Measurements from ENCODE around the gene LARP1B.
A peak's percentile ranks its signal among the peaks of the same experiment; 100 is the strongest.
"Not testable (repeated sequence)": the region's sequence is repeated elsewhere in the genome, so short reads cannot be mapped to it uniquely, and the experiment has no call there.

The LARP1B gene

DNA sequence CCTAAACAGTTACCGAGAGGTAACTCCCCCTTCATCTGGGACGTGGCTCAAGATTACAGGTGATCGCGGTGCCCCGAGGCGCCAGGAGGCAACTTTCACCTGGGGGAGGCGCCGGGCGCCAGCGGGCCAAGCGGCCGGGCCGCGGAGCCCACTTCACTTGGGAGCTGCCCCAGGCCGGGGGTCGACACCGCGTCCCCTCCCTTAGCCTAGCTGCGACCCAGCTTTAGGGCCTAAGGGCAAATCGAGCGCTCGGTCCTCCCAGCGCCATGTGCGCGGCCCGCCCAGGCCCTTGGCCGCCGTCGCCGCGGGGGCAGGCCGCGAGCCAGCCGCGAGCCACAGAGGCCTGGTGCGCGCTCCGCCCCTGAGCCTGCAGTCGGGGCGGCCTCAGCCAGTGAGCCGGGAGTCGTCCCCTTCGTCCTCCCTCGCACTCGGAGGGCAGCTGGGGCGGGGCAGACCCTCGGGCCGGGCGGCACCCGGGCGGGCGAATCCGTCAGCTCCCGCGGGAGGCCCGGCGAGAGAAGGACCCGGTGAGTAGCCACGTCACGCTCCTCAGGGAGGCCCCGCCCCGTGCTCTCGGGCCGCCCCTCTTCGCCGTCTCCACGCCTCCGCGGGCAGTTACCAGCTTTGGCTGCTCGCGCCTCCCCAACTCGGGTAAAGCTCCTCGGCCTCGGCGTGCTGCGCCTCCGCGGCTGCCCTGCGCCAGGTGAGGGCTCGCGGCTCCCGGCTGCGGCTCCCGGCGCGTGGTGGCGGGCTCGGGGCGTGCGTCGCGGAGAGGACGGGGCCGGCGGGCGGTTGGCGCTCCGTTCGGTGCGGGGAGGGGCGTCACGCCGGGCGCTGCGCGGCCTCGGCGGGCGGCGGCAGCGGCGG lies at the start of gene LARP1B:
LARP1B (plus strand) TSS at position 614 of the 867 bp plus-strand sequence. CDS start 13,640 bp downstream, outside the sequence.
- TF ChIP-seq, protein P1, sequence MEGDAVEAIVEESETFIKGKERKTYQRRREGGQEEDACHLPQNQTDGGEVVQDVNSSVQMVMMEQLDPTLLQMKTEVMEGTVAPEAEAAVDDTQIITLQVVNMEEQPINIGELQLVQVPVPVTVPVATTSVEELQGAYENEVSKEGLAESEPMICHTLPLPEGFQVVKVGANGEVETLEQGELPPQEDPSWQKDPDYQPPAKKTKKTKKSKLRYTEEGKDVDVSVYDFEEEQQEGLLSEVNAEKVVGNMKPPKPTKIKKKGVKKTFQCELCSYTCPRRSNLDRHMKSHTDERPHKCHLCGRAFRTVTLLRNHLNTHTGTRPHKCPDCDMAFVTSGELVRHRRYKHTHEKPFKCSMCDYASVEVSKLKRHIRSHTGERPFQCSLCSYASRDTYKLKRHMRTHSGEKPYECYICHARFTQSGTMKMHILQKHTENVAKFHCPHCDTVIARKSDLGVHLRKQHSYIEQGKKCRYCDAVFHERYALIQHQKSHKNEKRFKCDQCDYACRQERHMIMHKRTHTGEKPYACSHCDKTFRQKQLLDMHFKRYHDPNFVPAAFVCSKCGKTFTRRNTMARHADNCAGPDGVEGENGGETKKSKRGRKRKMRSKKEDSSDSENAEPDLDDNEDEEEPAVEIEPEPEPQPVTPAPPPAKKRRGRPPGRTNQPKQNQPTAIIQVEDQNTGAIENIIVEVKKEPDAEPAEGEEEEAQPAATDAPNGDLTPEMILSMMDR (IDR thresholded peaks at IDR 0.05; ENCODE audit: low read depth, low read length) = no peak
- DNase-seq (ENCODE audit: low read depth, low spot score) = peak; percentile 98
- in situ Hi-C loops (cut with HindIII; ENCODE audit: low sequenced_read_pairs) = no loop called here
- H3K4me3 ChIP-seq (ENCODE audit: low read depth, low read length) = peak within 1 kb of the TSS; percentile 55

DNA sequence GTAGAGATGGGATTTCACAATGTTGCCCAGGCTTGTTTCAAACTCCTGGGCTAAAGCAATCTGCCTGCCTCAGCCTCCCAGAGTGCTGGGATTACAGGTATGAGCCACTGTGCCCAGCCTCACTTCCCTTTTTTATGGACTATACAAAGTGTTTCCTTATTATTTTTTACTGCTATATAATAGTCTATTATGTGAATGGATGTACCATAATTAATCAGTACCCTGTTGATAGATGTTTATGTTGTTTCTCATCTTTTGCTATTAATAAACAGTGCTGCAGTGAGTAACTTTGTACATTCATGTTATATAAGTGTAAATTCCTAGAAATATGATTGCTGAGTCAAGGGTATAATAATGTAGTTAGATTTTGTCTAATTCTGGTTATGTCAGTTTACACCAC lies 35.8 kb upstream of the LARP1B start:
- H3K4me3 ChIP-seq (ENCODE audit: low read depth, low read length) = no peak overlapping the region
- DNase-seq (ENCODE audit: low read depth, low spot score) = no peak
- TF ChIP-seq, protein P1 (IDR thresholded peaks at IDR 0.05; ENCODE audit: low read depth, low read length) = no peak
- in situ Hi-C loops (cut with HindIII; ENCODE audit: low sequenced_read_pairs) = no loop called here

DNA sequence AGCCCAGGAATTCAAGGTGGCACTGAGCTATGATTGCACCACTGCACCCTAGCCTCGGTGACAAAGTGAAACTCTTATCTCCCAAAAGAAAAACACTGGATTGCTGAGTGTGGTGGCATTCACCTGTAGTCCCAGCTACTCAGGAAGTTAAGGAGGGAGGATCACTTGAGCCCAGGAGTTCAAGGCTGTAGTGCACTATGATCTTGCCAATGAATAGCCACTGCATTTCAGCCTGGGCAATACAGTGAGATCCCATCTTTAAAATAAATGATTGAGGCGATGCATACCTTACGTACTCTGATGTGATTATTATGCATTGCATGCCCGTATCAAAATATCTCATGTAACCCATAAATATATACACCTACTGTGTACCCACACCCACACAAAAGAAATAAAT lies 31.2 kb upstream of the LARP1B start:
- in situ Hi-C loops (cut with HindIII; ENCODE audit: low sequenced_read_pairs) = no loop called here
- TF ChIP-seq, protein P1 (IDR thresholded peaks at IDR 0.05; ENCODE audit: low read depth, low read length) = no peak
- no peak for DNase-seq (ENCODE audit: low read depth, low spot score)
- H3K4me3 ChIP-seq (ENCODE audit: low read depth, low read length) = no peak overlapping the region

DNA sequence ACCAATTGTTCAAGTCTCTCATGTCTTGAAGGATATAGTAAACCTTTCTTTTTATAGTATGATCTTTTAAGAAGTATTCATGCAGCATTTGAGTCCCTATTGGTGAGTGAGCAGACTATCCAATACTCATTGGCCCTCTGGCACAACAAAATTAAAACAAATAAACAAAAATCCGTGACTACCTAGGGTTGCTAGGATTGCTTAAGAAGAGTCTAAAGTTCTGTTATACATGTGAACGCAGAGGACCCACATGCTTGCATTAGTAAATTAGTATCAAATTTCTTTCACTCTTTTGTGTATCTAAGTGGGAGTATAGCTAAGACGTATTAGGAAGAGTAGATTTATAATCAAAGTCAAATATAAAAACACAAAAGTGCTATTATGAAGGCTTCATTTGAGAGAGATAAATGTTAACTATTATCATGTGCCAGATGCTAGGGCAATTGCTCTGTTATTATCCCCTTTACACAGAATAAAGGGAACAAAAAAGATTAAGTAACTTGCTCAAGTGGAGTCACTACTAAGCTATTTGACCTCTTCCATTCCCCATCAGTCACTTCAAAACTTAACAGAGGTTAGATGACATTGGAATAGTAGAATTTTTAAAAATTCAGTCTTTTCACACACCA lies 29.2 kb upstream of the LARP1B start:
- in situ Hi-C loops (cut with HindIII; ENCODE audit: low sequenced_read_pairs) = no loop called here
- no peak overlapping the region for H3K4me3 ChIP-seq (ENCODE audit: low read depth, low read length)
- DNase-seq (ENCODE audit: low read depth, low spot score) = no peak
- TF ChIP-seq, protein P1 (IDR thresholded peaks at IDR 0.05; ENCODE audit: low read depth, low read length) = no peak

DNA sequence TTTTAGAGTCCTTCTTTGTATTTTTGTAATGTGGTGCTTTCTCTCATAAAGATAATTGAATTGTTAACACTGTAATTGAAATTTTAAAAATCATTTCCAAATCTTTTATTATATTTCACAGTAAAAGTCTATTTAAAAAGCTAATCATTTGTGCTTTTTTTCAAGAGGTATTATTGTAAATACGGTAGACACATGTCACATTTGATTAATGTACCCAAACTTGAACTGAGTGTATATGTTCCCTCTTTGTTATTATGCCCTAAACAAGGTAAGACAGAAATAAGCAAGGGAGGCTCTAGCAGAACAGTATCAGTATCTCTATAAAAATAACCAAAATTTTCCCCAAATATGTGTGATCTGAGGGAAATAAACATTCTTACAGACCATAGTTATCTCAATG lies 21.5 kb upstream of the LARP1B start:
- in situ Hi-C loops (cut with HindIII; ENCODE audit: low sequenced_read_pairs) = no loop called here

DNA sequence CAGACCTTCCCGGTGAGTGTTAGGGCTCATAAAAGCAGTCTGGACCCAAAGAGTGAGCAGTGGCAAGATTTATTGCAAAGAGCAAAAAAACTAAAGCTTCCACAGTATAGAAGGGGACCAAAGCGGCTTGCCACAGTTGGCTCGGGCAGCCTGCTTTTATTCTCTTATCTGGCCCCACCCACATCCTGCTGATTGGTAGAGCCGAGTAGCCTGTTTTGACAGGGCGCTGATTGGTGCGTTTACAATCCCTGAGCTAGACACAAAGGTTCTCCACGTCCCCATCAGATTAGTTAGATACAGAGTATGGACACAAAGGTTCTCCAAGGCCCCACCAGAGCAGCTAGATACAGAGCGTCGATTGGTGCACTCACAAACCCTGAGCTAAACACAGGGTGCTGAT lies 14.1 kb upstream of the LARP1B start:
- H3K4me3 ChIP-seq (ENCODE audit: low read depth, low read length); DNase-seq (ENCODE audit: low read depth, low spot score); in situ Hi-C loops (cut with HindIII; ENCODE audit: low sequenced_read_pairs): not testable (repeated sequence)

More for the DNA sequence above, 21.5 kb upstream of the LARP1B start:
- H3K4me3 ChIP-seq (ENCODE audit: low read depth, low read length) = no peak overlapping the region
- DNase-seq (ENCODE audit: low read depth, low spot score) = no peak
- TF ChIP-seq, protein P1 (IDR thresholded peaks at IDR 0.05; ENCODE audit: low read depth, low read length) = no peak

DNA sequence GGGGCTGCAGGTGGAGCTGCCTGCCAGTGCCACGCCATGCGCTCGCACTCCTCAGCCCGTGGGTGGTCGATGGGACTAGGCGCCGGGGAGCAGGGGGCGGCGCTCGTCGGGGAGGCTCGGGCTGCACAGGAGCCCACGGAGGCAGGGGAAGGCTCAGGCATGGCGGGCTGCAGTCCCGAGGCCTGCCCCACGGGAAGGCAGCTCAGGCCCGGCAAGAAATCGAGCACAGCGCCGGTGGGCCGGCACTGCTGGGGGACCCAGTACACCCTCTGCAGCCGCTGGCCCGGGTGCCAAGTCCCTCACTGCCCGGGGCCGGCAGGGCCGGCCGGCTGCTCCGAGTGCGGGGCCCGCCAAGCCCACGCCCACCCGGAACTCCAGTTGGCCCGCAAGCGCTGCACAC lies 13.6 kb upstream of the LARP1B start:
- DNase-seq (ENCODE audit: low read depth, low spot score); in situ Hi-C loops (cut with HindIII; ENCODE audit: low sequenced_read_pairs): not testable (repeated sequence)

DNA sequence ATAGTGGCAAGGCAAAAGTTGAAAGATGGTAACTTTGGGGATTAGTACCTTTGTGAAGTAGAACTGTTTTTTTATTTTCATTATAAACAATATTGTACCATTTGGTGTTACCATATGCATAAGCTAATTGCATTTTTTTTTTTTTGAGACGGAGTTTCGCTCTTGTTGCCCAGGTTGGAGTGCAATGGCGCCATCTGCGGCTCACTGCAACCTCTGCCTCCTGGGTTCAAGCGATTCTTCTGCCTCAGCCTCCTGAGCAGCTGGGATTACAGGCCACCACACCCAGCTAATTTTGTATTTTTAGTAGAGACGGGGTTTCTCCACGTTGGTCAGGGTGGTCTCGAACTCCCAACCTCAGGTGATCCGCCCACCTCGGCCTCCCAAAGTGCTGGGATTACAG lies 9.9 kb upstream of the LARP1B start:
- in situ Hi-C loops (cut with HindIII; ENCODE audit: low sequenced_read_pairs); DNase-seq (ENCODE audit: low read depth, low spot score); H3K4me3 ChIP-seq (ENCODE audit: low read depth, low read length): not testable (repeated sequence)

More for the DNA sequence above, 13.6 kb upstream of the LARP1B start:
- H3K4me3 ChIP-seq (ENCODE audit: low read depth, low read length) = not testable (repeated sequence)

DNA sequence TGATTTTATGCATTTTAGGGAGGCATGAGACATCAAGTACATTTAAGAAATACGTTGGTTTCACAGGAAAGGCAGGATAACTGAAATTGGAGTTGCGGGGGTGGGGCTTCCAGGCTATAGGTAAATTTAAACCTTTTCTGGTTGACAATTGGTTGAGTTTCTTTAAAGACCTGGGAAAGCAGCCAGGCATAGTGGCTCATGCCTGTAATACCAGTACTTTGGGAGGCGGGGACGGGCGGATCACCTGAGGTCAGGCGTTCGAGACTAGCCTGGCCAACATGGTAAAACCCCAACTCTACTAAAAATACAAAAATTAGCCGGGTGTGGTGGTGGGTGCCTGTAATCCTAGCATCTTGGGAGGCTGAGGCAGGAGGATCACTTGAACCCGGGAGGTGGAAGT lies 6.2 kb upstream of the LARP1B start:
- H3K4me3 ChIP-seq (ENCODE audit: low read depth, low read length); in situ Hi-C loops (cut with HindIII; ENCODE audit: low sequenced_read_pairs); DNase-seq (ENCODE audit: low read depth, low spot score): not testable (repeated sequence)

DNA sequence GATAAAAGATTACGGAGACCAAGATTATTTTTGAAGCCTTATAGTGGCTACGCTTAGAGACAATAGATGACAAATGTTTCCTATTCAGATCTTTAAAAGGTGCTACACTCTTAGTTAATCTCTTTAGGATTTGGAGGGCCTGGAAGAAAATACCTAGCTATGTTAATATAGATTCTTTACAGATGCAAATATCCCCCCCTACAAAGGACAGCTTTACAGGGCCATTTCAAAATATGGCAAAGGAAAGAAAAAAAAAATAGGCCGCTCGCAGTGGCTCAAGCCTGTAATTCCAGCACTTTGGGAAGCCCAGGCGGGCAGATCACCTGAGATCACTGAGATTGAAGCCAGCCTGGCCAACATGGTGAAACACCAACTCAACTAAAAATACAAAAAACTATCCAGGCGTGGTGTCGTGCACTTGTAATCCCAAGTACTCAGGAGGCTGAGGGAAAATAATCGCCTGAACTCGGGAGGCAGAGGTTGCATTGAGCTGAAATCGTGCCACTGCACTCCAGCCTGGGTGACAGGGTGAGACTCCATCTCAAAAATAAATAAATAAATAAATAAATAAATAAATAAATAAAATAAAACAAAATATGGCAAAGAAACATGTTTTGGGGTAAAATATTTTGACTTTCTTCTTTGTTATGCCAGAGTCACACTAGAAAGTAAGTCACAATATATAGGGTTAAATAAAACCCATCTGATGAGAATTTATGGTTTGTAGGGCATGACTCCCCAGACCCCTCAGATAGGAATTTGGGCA lies 5.5 kb upstream of the LARP1B start:
- H3K4me3 ChIP-seq (ENCODE audit: low read depth, low read length); in situ Hi-C loops (cut with HindIII; ENCODE audit: low sequenced_read_pairs); DNase-seq (ENCODE audit: low read depth, low spot score): not testable (repeated sequence)

Data from astrocyte of the spinal cord (primary cell).